ENCODE data around the gene PPP6R3. TPM values are rescaled to one million over a fixed set of nuclear protein-coding genes. Genes with fewer than 3 reads are reported as not detected.

PPP6R3 gene
- total RNA-seq, 1 donor from 2014 or later = 132 TPM

DNA sequence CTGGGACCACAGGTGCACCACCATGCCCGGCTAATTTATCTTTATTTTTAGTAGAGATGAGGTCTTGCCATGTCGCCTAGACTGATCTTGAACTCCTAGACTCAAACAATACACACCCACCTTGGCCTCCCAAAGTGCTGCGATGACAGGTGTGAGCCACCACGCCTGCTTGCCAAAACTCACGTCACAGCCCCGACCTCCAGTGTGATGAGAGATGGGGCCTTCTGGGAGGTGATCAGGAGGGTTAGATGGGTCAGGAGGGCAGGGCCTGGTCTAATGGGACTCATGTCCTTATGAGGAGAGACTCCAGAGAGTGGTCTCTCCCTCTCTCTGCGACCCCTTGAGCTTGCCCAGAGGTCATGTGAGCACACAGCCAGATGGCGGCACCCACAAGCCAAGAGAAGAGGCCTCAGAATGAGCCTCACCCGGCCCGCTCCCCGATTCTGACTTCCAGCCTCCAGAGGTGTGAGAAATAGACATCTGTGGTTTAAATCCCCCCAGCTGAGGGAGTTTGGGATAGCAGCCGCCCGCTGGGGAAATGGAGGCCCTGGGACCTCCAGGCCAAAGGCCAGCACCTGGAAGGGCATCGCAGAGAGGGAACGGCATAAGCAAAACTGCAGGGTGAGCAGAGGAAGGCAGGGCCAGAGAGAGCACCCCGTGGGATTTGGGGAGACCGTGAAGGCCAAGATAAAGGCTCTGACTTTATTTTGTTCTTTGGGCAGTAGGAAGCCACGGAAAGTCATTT lies 199.7 kb downstream of the PPP6R3 start:
- Mint-ChIP-seq H3K27ac (no peak overlapping the region), H3K9me3 (no peaks in the 10 kb centered on the region), H3K4me3 (no peak overlapping the region), H3K4me1 (no peaks in the 10 kb centered on the region), H3K36me3 (ENCODE audit: low read depth) (no peaks in the 10 kb centered on the region), H3K27me3 (no peaks in the 10 kb centered on the region)
- intact Hi-C loops (cut with micrococcal nuclease) = no loop called here
- no peak for DNase-seq

DNA sequence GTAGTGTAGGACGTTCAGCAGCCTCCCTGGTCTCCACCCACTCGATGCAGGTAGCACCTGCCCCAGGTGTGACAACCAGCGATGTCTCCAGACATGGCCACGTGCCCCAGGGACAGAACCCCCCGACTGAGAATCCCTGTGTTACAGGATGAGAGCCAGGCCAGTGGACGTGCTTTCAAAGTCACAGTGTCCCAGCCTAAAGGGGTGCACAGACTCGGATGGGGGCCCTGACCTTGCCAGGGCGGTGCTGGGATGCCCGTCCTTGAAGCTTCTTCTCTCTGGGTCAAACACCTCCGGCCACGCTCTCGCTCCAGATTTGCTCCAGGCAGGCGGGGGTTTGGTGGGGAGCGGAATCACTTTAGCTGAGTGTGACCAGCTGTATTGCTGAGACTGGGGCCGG lies 200.5 kb downstream of the PPP6R3 start:
- Mint-ChIP-seq H3K27me3 (no peaks in the 10 kb centered on the region), H3K36me3 (ENCODE audit: low read depth) (no peaks in the 10 kb centered on the region), H3K4me3 (no peak overlapping the region), H3K9me3 (no peaks in the 10 kb centered on the region), H3K27ac (no peak overlapping the region), H3K4me1 (no peaks in the 10 kb centered on the region)
- DNase-seq = no peak
- intact Hi-C loops (cut with micrococcal nuclease) = no loop called here

- H3K27ac Mint-ChIP-seq = no peak overlapping the region
- no peaks in the 10 kb centered on the region for H3K27me3 Mint-ChIP-seq
- intact Hi-C loops (cut with micrococcal nuclease) = no loop called here
- no peaks in the 10 kb centered on the region for H3K4me1 Mint-ChIP-seq
- no peak for DNase-seq
- no peaks in the 10 kb centered on the region for H3K9me3 Mint-ChIP-seq
- H3K4me3 Mint-ChIP-seq = no peak overlapping the region
- H3K36me3 Mint-ChIP-seq (ENCODE audit: low read depth) = no peaks in the 10 kb centered on the region
These were observed 201.4 kb downstream of the PPP6R3 start for GRCh38 chr11:68661697-68662603.

- Mint-ChIP-seq H3K4me1 (no peaks in the 10 kb centered on the region), H3K9me3 (no peaks in the 10 kb centered on the region), H3K4me3 (no peak overlapping the region), H3K36me3 (ENCODE audit: low read depth) (no peaks in the 10 kb centered on the region), H3K27ac (no peak overlapping the region), H3K27me3 (no peaks in the 10 kb centered on the region)
- intact Hi-C loops (cut with micrococcal nuclease) = no loop called here
- DNase-seq = no peak
These were observed 203.0 kb downstream of the PPP6R3 start for GRCh38 chr11:68663482-68664010.

DNA sequence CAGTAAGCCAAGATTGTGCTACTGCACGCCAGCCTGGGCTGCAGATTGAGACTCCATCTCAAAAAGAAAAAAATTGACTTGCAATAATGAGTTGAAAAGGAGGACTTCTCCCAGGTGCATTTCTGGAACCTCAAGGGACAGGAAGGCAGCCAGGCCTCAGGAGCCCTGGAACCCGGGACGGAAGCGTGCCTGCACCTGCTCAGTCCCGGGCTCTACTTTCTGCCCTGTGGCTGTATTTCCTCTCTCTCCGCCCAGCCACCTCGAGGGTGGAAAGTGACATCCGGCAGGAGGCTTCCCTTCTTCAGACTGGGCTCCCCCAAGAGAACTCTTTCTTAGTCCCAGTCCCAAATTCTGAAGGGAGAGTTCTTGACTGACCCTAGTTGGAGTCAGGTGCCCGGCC lies 203.6 kb downstream of the PPP6R3 start:
- DNase-seq = no peak

DNA sequence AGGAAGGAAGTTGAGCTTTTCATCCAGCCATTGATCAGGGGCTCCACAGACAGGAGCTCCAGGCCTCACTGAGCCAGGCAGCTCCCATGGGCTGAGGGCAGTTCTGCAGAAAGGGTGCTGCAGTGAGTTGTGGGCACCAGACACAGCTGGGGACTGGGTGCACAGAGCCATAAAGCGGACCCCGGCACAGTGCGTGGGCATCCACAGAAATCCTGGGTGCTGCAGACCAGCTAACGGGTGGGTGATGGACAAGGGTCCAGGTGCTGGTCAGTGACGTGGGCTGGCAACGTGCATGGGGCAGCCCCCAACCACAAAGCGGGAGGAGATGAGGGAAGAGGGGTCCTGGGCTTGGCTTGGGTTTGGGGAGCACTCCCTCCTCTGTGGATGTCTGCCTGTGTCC lies 204.4 kb downstream of the PPP6R3 start:
- Mint-ChIP-seq H3K4me3 (no peak overlapping the region), H3K4me1 (no peaks in the 10 kb centered on the region), H3K9me3 (no peaks in the 10 kb centered on the region), H3K27me3 (no peaks in the 10 kb centered on the region), H3K27ac (no peak overlapping the region), H3K36me3 (ENCODE audit: low read depth) (no peaks in the 10 kb centered on the region)
- DNase-seq = no peak
- intact Hi-C loops (cut with micrococcal nuclease) = no loop called here

More for the DNA sequence above, 203.6 kb downstream of the PPP6R3 start:
- no peak overlapping the region for H3K4me3 Mint-ChIP-seq
- intact Hi-C loops (cut with micrococcal nuclease) = no loop called here
- no peak overlapping the region for H3K27ac Mint-ChIP-seq
- no peaks in the 10 kb centered on the region for H3K36me3 Mint-ChIP-seq (ENCODE audit: low read depth)
- H3K9me3 Mint-ChIP-seq = no peaks in the 10 kb centered on the region
- no peaks in the 10 kb centered on the region for H3K27me3 Mint-ChIP-seq
- no peaks in the 10 kb centered on the region for H3K4me1 Mint-ChIP-seq

Other genes with a start within 250 kb of the PPP6R3 start
- 33.9 and 34.7 TPM in 2 replicates for gene KMT5B, start 247.5 kb upstream of the PPP6R3 start, total RNA-seq
- 38.0 and 43.2 TPM in 2 replicates for gene C11orf24, start 188.8 kb upstream of the PPP6R3 start, total RNA-seq
- gene LRP5, start 148.2 kb upstream of the PPP6R3 start, total RNA-seq = 23.8 and 33.8 TPM in 2 replicates
- 0.92 and 1.8 TPM in 2 replicates for gene GAL, start 223.8 kb downstream of the PPP6R3 start, total RNA-seq